ENCODE data around the gene TH.

- TF ChIP-seq RFX5 (IDR thresholded peaks at IDR 0.05; ENCODE audit: low read depth, low read length) (no peak), MXI1 (IDR thresholded peaks at IDR 0.05; ENCODE audit: borderline replicate concordance, low read depth, low read length) (no peak), NFE2L2 (IDR thresholded peaks at IDR 0.05; ENCODE audit: low read depth, low read length) (no peak), CEBPB (IDR thresholded peaks at IDR 0.05; ENCODE audit: low read depth, low read length) (no peak), CTCF (conservative IDR thresholded peaks at IDR 0.05; ENCODE audit: low read depth, low read length) (no peak), RCOR1 (IDR thresholded peaks at IDR 0.05; ENCODE audit: insufficient replicate concordance, low read length) (no peak), RAD21 (IDR thresholded peaks at IDR 0.05; ENCODE audit: low read length) (no peak)
Observed at GRCh38 chr11:2128511-2129307, 42.9 kb downstream of the TH start.
